Mesendoderm (in vitro differentiated cells): ENCODE measurements around the gene WASF3.
A peak's percentile ranks its signal among the peaks of the same experiment; 100 is the strongest.
"Not testable (repeated sequence)": the region's sequence is repeated elsewhere in the genome, so short reads cannot be mapped to it uniquely, and the experiment has no call there.

Experiments
- DNase-seq: peaks from one replicate; pipeline ENCODE4 v3.0.0; 2013
- H2AK5ac ChIP-seq: 2 replicates; pipeline ENCODE4 v1.6.1; 2013; ENCODE audit warnings: low read length, inconsistent platforms
- H2BK120ac ChIP-seq: 2 replicates; pipeline ENCODE4 v1.6.1; 2013; ENCODE audit warnings: low read depth, mild to moderate bottlenecking, low read length, moderate library complexity, mixed read lengths
- H2BK15ac ChIP-seq: replicated peaks from 2 replicates; pipeline ENCODE4 v1.6.1; 2013; ENCODE audit warnings: low read depth, mild to moderate bottlenecking, moderate library complexity
- H2BK5ac ChIP-seq: 2 replicates; pipeline ENCODE4 v1.6.1; 2013; ENCODE audit warnings: low read length, inconsistent platforms
- H3K18ac ChIP-seq: 2 replicates; pipeline ENCODE4 v1.6.1; 2013; ENCODE audit warnings: mild to moderate bottlenecking, low read length, mixed read lengths
- H3K23ac ChIP-seq: one replicate; pipeline ENCODE4 v1.6.1; 2013; ENCODE audit warnings: low read length
- H3K27ac ChIP-seq: 2 replicates; pipeline ENCODE4 v1.5.1; 2013; ENCODE audit warnings: low read depth, mild to moderate bottlenecking, inconsistent platforms, low read length, moderate library complexity
- H3K27me3 ChIP-seq: 2 replicates; pipeline ENCODE4 v1.6.1; 2013; ENCODE audit warnings: low read length, control low read depth, mild to moderate bottlenecking, inconsistent platforms; ENCODE audit not compliant: insufficient read depth, poor library complexity
- H3K36me3 ChIP-seq: 2 replicates; pipeline ENCODE4 v1.6.1; 2013; ENCODE audit warnings: low read length, inconsistent platforms; ENCODE audit not compliant: control insufficient read depth, insufficient read depth
- H3K4ac ChIP-seq: one replicate; pipeline ENCODE4 v1.6.1; 2013; ENCODE audit warnings: low read depth, mild to moderate bottlenecking, low read length, moderate library complexity
- H3K4me1 ChIP-seq: 2 replicates; pipeline ENCODE4 v1.6.1; 2013; ENCODE audit warnings: low read depth, low read length, inconsistent platforms; ENCODE audit not compliant: control insufficient read depth
- H3K4me2 ChIP-seq: 2 replicates; pipeline ENCODE4 v1.6.1; 2013; ENCODE audit warnings: low read length
- H3K4me3 ChIP-seq: 2 replicates; pipeline ENCODE4 v1.5.1; 2013; ENCODE audit warnings: mild to moderate bottlenecking, low read length
- H3K56ac ChIP-seq: one replicate; pipeline ENCODE4 v1.6.1; 2013; ENCODE audit warnings: low read length
- H3K79me1 ChIP-seq: 2 replicates; pipeline ENCODE4 v1.6.1; 2013; ENCODE audit warnings: low read length, inconsistent platforms
- H3K79me2 ChIP-seq: 2 replicates; pipeline ENCODE4 v1.6.1; 2013; ENCODE audit warnings: mild to moderate bottlenecking, low read length; ENCODE audit not compliant: control insufficient read depth, insufficient read depth
- H3K9ac ChIP-seq: 2 replicates; pipeline ENCODE4 v1.6.1; 2013; ENCODE audit warnings: low read length, inconsistent platforms
- H4K5ac ChIP-seq: one replicate; pipeline ENCODE4 v1.6.1; 2013; ENCODE audit warnings: low read length
- H4K8ac ChIP-seq: one replicate; pipeline ENCODE4 v1.6.1; 2013; ENCODE audit warnings: low read depth, mild to moderate bottlenecking, control low read depth, low read length, moderate library complexity
- WGBS: extraction: QIAGEN DNeasy Blood & Tissue Kit; methylation state at CpG from one replicate; pipeline ENCODE4 v1.1.7; 2013; ENCODE audit warnings: low lambda C conversion rate, missing lambda C conversion rate; ENCODE audit not compliant: insufficient coverage; ENCODE audit errors: extremely low coverage; 5-methylcytosine and 5-hydroxymethylcytosine counted together

Gene WASF3

GRCh38 chr13:26635634-26636033 is 78.2 kb downstream of the WASF3 start:
- not testable (repeated sequence) for H3K27me3 ChIP-seq, H4K8ac ChIP-seq, H2AK5ac ChIP-seq, H3K4me2 ChIP-seq, H3K23ac ChIP-seq, H4K5ac ChIP-seq, H3K18ac ChIP-seq, H3K56ac ChIP-seq, H3K36me3 ChIP-seq, H3K79me1 ChIP-seq, H3K4ac ChIP-seq, H3K9ac ChIP-seq, H2BK120ac ChIP-seq, H2BK5ac ChIP-seq, DNase-seq, H3K27ac ChIP-seq, H3K4me1 ChIP-seq, H2BK15ac ChIP-seq, H3K4me3 ChIP-seq, H3K79me2 ChIP-seq
- WGBS = no CpG with 5 or more reads among the region's 6 CpGs

DNA sequence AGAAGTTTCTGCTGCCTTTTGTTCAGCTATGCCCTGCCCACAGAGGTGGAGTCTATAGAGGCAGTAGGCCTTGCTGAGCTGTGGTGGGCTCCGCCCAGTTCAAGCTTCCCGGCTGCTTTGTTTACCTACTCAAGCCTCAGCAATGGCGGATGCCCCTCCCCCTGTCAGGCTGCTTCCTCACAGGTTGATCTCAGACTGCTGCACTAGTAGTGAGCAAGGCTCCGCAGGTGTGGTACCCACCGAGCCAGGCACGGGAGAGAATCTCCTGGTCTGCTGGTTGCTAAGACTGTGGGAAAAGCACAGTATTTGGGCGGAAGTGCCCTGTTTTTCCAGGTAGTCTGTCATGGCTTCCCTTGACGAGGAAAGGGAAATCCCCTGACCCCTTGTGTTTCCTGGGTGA is 78.6 kb downstream of the WASF3 start:
- H3K4me3 ChIP-seq, DNase-seq, H3K56ac ChIP-seq, H3K4me2 ChIP-seq, H3K4ac ChIP-seq, H2BK5ac ChIP-seq, H3K36me3 ChIP-seq, H4K5ac ChIP-seq, H2BK15ac ChIP-seq, H3K23ac ChIP-seq, H2AK5ac ChIP-seq, H2BK120ac ChIP-seq, H3K79me2 ChIP-seq, H3K18ac ChIP-seq, H3K4me1 ChIP-seq, H3K27me3 ChIP-seq, H4K8ac ChIP-seq, H3K9ac ChIP-seq, H3K79me1 ChIP-seq, H3K27ac ChIP-seq: not testable (repeated sequence)
- no CpG with 5 or more reads among the region's 8 CpGs for WGBS

DNA sequence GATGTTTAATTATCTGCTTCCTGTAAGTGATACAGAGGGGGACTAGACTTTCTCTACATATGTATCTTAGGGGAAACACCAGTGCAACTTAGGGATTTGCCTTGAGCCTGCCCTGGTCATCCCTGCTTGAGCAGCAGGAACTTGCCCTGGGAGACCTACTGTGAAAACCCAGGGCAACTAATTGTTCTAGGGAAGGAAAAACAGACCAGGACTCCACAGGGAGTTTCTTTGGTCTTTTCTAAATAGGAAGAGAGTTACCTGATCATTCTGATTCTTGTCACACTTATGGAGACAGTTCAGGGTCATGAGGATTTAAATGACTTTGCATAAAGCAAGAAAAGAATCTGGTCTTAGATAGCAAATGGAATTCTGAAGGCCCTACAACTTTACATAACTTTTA is 89.1 kb downstream of the WASF3 start:
- peak; percentile 80 for DNase-seq
- Histone ChIP-seq H2BK120ac (no peak overlapping the region), H3K27ac (no peak overlapping the region)

DNA sequence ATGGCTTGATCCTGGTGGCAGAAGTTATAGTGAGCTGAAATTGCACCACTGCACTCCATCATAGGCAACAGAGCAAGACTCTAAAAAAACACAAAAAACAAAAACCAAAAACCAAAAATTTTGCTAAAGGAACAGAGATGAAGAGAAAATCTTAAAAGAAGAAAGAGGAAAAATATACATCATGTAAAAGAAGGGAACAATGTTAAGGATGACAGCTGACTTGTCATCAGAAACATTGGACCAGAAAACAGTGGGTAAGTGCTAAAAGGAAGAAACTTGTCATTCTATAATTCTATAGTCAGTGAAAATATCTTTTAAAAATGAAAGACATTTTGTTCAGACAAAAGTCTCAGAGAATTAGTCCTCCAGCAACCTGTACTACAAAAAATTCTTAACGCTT is 93.8 kb downstream of the WASF3 start:
- no peak overlapping the region for H3K4me3 ChIP-seq
- no peak overlapping the region for H2BK5ac ChIP-seq
- H2AK5ac ChIP-seq = no peak overlapping the region
- no peak overlapping the region for H3K9ac ChIP-seq
- no peak overlapping the region for H2BK15ac ChIP-seq
- H3K23ac ChIP-seq = no peak overlapping the region
- no peaks in the 10 kb centered on the region for H3K79me1 ChIP-seq
- no peak overlapping the region for H3K4ac ChIP-seq
- no peak overlapping the region for H3K56ac ChIP-seq
- no peak overlapping the region for H4K8ac ChIP-seq
- no peaks in the 10 kb centered on the region for H3K79me2 ChIP-seq
- H4K5ac ChIP-seq = no peak overlapping the region
- WGBS = no CpG with 5 or more reads among the region's 1 CpG
- peaks cover 2% of the 10 kb centered on the region for H3K4me1 ChIP-seq
- DNase-seq = no peak
- H3K27me3 ChIP-seq = no peaks in the 10 kb centered on the region
- no peaks in the 10 kb centered on the region for H3K36me3 ChIP-seq
- H3K4me2 ChIP-seq = no peak overlapping the region
- no peak overlapping the region for H3K27ac ChIP-seq
- no peak overlapping the region for H2BK120ac ChIP-seq
- H3K18ac ChIP-seq = no peak overlapping the region

More for the DNA sequence above, 89.1 kb downstream of the WASF3 start:
- H3K27me3 ChIP-seq = no peaks in the 10 kb centered on the region
- no peak overlapping the region for H3K56ac ChIP-seq
- peaks cover 2% of the 10 kb centered on the region for H3K4me1 ChIP-seq
- no peak overlapping the region for H2BK15ac ChIP-seq
- H3K9ac ChIP-seq = no peak overlapping the region
- H2BK5ac ChIP-seq = no peak overlapping the region
- H3K18ac ChIP-seq = no peak overlapping the region
- H3K23ac ChIP-seq = no peak overlapping the region
- H3K79me1 ChIP-seq = no peaks in the 10 kb centered on the region
- H3K4me2 ChIP-seq = no peak overlapping the region
- no peaks in the 10 kb centered on the region for H3K36me3 ChIP-seq
- no peak overlapping the region for H3K4me3 ChIP-seq
- no peak overlapping the region for H2AK5ac ChIP-seq
- no peak overlapping the region for H3K4ac ChIP-seq
- H3K79me2 ChIP-seq = no peaks in the 10 kb centered on the region
- H4K8ac ChIP-seq = no peak overlapping the region
- H4K5ac ChIP-seq = no peak overlapping the region

GRCh38 chr13:26653310-26653709 is 95.8 kb downstream of the WASF3 start:
- no peaks in the 10 kb centered on the region for H3K79me2 ChIP-seq
- no peak overlapping the region for H2AK5ac ChIP-seq
- H3K4me2 ChIP-seq = no peak overlapping the region
- no peak overlapping the region for H2BK5ac ChIP-seq
- no peak overlapping the region for H2BK120ac ChIP-seq
- no peaks in the 10 kb centered on the region for H3K36me3 ChIP-seq
- no peak overlapping the region for H3K23ac ChIP-seq
- no CpG with 5 or more reads among the region's 4 CpGs for WGBS
- H3K27me3 ChIP-seq = no peaks in the 10 kb centered on the region
- no peak overlapping the region for H3K27ac ChIP-seq
- no peak overlapping the region for H2BK15ac ChIP-seq
- H3K4me3 ChIP-seq = no peak overlapping the region
- H3K18ac ChIP-seq = no peak overlapping the region
- H3K4me1 ChIP-seq = no peaks in the 10 kb centered on the region
- H3K79me1 ChIP-seq = no peaks in the 10 kb centered on the region
- DNase-seq = no peak
- H4K8ac ChIP-seq = no peak overlapping the region
- H3K56ac ChIP-seq = no peak overlapping the region
- no peak overlapping the region for H3K9ac ChIP-seq
- no peak overlapping the region for H3K4ac ChIP-seq
- no peak overlapping the region for H4K5ac ChIP-seq

GRCh38 chr13:26653842-26654241 is 96.4 kb downstream of the WASF3 start:
- H3K56ac ChIP-seq = no peak overlapping the region
- no peak overlapping the region for H3K4me3 ChIP-seq
- no peak overlapping the region for H3K9ac ChIP-seq
- H3K23ac ChIP-seq = no peak overlapping the region
- H3K79me2 ChIP-seq = no peaks in the 10 kb centered on the region
- no peak for DNase-seq
- H4K5ac ChIP-seq = no peak overlapping the region
- no peaks in the 10 kb centered on the region for H3K79me1 ChIP-seq
- H3K27ac ChIP-seq = no peak overlapping the region
- no peak overlapping the region for H3K4me2 ChIP-seq
- H3K4ac ChIP-seq = no peak overlapping the region
- H3K18ac ChIP-seq = no peak overlapping the region
- H3K27me3 ChIP-seq = no peaks in the 10 kb centered on the region
- H3K36me3 ChIP-seq = no peaks in the 10 kb centered on the region
- no peaks in the 10 kb centered on the region for H3K4me1 ChIP-seq
- no peak overlapping the region for H2AK5ac ChIP-seq
- no CpG with 5 or more reads among the region's 4 CpGs for WGBS
- H2BK5ac ChIP-seq = no peak overlapping the region
- no peak overlapping the region for H2BK120ac ChIP-seq
- no peak overlapping the region for H4K8ac ChIP-seq
- H2BK15ac ChIP-seq = no peak overlapping the region
